Activated naive CD4-positive, alpha-beta T cell treated with anti-CD3 and anti-CD28 coated beads, Interleukin-2, amount 10 ng/mL, durations not matched to agents 7 days and 5 days (primary cell): Measurements from ENCODE around the gene DDIT3.
"Not testable (repeated sequence)": the region's sequence is repeated elsewhere in the genome, so short reads cannot be mapped to it uniquely, and the experiment has no call there.

Experiments used
- CTCF ChIA-PET: fragments of 350-600 bp; sonication (Branson Sonifier 250); formaldehyde crosslinking; loops from one replicate; lab custom pipeline; 2021; ENCODE audit warnings: antibody characterized with exemption; lab: Charles Lee
- DNase-seq: peaks from one replicate; pipeline ENCODE4 v3.0.0-alpha.2; 2020
- H3K27ac Mint-ChIP-seq: one replicate; pipeline ENCODE4 v1.8.0; 2021; ENCODE audit warnings: mild to moderate bottlenecking, moderate library complexity, mixed read lengths
- H3K27me3 Mint-ChIP-seq: one replicate; pipeline ENCODE4 v1.8.0; 2021; ENCODE audit warnings: mild to moderate bottlenecking, mixed read lengths
- H3K36me3 Mint-ChIP-seq: one replicate; pipeline ENCODE4 v1.8.0; 2021; ENCODE audit warnings: mixed read lengths
- H3K4me1 Mint-ChIP-seq: one replicate; pipeline ENCODE4 v1.8.0; 2021; ENCODE audit warnings: mixed read lengths
- H3K4me3 Mint-ChIP-seq: one replicate; pipeline ENCODE4 v1.8.0; 2021; ENCODE audit warnings: mild to moderate bottlenecking, moderate library complexity, mixed read lengths
- H3K9me3 Mint-ChIP-seq: one replicate; pipeline ENCODE4 v1.8.0; 2021; ENCODE audit warnings: mixed read lengths

The DDIT3 gene

DNA sequence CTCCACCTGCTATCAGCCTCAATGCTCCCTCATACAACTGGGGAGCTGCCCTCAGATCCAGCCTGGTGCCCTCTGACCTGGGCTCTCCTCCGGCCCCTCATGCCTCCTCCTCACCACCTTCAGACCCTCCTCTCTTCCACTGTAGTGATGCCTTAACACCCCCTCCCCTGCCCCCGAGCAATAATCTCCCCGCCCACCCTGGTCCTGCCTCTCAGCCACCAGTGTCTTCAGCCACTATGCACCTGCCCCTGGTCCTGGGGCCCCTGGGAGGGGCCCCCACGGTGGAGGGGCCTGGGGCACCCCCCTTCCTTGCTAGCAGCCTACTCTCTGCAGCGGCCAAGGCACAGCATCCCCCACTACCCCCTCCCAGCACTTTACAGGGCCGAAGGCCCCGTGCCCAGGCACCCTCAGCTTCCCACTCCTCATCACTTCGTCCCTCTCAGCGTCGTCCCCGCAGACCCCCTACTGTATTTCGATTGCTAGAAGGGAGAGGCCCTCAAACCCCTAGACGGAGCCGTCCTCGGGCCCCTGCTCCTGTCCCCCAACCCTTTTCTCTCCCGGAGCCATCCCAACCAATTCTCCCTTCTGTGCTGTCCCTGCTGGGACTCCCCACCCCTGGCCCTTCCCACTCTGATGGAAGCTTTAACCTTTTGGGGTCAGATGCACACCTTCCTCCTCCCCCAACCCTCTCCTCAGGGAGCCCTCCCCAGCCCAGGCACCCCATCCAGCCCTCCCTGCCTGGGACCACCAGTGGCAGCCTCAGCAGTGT lies 5.5 kb upstream of the DDIT3 start:
- peaks cover 34% of the 10 kb centered on the region for H3K36me3 Mint-ChIP-seq
- H3K4me1 Mint-ChIP-seq = peaks cover 46% of the 10 kb centered on the region
- H3K27ac Mint-ChIP-seq = no peak overlapping the region
- CTCF ChIA-PET = no interaction called here
- peaks cover 5% of the 10 kb centered on the region for H3K27me3 Mint-ChIP-seq
- no peak for DNase-seq
- H3K4me3 Mint-ChIP-seq = no peak overlapping the region
- no peaks in the 10 kb centered on the region for H3K9me3 Mint-ChIP-seq

DNA sequence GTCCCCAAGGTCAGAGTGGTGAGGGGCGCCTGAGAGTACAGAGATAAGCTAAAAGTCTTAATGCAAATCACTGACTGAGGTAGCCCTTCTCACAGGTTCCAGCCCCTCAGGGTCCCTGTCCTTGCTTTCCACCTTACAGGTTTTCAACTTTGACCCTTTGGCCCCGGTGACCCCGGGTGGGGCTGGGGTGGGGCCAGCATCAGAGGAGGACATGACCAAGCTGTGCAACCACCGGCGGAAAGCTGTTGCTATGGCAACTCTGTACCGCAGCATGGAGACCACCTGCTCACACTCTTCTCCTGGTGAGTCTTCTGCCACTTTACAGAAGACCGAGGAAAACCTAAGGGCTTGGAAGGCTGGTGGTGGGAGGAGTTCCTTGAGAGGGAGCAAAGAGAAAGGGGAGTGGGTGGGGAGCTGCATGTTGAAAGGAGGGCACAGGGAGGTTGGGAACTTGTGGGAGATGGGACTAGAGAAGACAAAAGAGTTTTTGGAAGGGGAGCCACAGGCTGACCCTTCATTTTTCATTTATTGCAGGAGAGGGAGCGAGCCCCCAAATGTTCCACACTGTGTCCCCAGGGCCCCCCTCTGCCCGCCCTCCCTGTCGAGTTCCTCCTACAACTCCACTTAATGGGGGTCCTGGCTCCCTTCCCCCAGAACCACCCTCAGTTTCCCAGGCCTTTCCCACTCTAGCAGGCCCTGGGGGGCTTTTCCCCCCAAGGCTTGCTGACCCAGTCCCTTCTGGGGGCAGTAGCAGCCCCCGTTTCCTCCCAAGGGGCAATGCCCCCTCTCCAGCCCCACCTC lies 4.7 kb upstream of the DDIT3 start:
- H3K9me3 Mint-ChIP-seq = no peaks in the 10 kb centered on the region
- CTCF ChIA-PET = interaction anchor here (0.8 to 1.6 kb wide), 3 partner anchors 9 to 58 kb away, joined by 3 to 6 read pairs (median 3); no protein-coding TSS in a partner anchor
- no peak for DNase-seq
- peaks cover 47% of the 10 kb centered on the region for H3K4me1 Mint-ChIP-seq
- H3K27ac Mint-ChIP-seq = peak overlapping the region; percentile 33
- H3K27me3 Mint-ChIP-seq = peaks cover 5% of the 10 kb centered on the region
- peak overlapping the region; percentile 99 for H3K4me3 Mint-ChIP-seq
- H3K36me3 Mint-ChIP-seq = peaks cover 33% of the 10 kb centered on the region

DNA sequence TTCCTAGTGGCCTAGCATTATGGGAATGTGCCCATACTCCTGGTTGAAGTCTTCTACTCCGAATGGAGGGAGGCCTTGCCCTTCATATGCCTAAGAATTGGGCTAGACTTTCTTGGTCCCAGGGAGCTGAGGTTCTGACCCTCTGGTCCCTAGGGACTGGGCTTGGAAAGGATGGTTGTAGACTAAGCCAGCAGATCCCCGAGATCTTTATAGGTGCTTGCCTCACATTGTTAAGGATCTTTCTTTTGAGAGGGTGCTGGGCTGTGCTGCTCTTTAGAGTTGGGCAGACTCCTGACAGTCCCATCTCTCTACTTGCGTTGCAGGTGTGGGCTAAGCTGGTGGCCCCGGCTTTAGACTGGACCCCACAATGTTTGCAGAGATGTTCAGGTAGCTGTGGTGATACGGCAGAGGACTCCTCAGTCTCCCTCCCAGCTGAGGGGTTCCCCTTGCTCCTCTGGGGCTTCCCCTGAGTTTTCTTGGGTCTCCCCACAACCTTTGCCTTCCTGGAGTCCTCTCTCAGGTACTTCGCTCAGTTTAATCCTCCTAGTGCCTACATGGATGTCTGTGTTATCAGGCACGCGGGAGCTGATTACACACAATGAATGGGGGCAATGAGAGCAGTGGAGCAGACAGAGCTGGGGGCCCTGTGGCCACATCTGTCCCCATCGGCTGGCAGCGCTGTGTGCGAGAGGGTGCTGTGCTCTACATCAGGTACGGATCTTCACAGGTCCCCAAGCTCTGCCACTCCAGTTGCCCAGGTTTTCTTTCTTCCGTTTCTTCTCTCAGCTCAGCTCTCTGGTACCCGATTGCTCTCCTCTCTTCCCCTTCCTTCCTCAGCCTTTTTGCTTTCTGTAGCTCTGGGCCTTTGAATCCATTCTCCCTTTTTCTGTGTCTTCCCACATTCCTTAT lies 3.6 kb upstream of the DDIT3 start:
- H3K27me3 Mint-ChIP-seq = peaks cover 5% of the 10 kb centered on the region
- peak overlapping the region; percentile 91 for H3K27ac Mint-ChIP-seq
- H3K9me3 Mint-ChIP-seq = no peaks in the 10 kb centered on the region
- H3K4me3 Mint-ChIP-seq = peak overlapping the region; percentile 99
- peaks cover 53% of the 10 kb centered on the region for H3K4me1 Mint-ChIP-seq
- peaks cover 34% of the 10 kb centered on the region for H3K36me3 Mint-ChIP-seq
- no peak for DNase-seq
- CTCF ChIA-PET = interaction anchor here (0.8 to 1.6 kb wide), 6 partner anchors 10 to 97 kb away, joined by 3 to 6 read pairs (median 3); partner anchors contain the start of gene DCTN2

DNA sequence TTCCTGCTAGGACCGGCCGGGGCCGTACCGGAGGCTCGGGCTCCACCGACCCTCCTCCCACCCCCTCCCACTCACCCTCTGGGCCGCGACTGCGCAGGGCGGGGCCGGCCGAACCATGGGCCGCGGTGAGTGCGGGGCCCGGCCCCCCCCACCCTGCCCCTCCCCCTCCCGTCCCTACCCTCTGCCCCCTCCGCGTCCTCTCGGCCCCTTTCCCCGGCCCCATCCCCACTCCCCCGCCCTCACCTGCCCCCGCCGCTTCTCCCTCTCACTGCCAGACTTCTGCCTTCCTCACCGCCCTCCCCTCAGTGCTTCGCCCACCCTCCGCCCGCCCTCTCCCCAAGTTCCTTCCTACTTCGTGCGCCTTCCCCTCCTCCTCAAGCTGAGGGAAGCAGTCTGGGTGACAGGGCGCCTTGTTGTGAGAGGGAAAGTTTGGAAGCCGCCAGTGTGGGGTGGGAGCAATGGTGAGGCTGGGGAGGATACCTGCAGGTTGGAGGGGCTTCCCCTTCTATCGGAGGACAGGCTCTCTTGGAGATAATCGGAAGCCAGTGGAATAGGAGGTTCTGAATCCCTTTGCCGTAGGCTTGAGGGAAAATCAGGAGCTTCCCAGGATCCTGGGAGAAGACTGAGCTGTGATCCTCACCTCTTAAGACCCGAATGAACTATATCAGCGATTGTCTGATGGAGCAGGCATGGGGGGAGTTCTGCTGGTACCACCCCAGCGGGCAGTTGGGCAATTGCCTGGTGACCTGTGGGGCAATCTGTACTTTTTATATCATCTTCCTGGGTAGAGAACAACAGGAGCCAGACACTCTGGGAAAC lies 2.8 kb upstream of the DDIT3 start:
- H3K36me3 Mint-ChIP-seq = peaks cover 40% of the 10 kb centered on the region
- CTCF ChIA-PET = interaction anchor here (1.2 to 1.6 kb wide), 4 partner anchors 11 to 98 kb away, joined by 3 to 6 read pairs (median 4); partner anchors contain the start of gene DCTN2
- H3K27ac Mint-ChIP-seq = peak overlapping the region; percentile 91
- H3K4me3 Mint-ChIP-seq = peak overlapping the region; percentile 99
- H3K27me3 Mint-ChIP-seq = peaks cover 5% of the 10 kb centered on the region
- no peaks in the 10 kb centered on the region for H3K9me3 Mint-ChIP-seq
- peaks cover 60% of the 10 kb centered on the region for H3K4me1 Mint-ChIP-seq
- DNase-seq = peak; percentile 69

DNA sequence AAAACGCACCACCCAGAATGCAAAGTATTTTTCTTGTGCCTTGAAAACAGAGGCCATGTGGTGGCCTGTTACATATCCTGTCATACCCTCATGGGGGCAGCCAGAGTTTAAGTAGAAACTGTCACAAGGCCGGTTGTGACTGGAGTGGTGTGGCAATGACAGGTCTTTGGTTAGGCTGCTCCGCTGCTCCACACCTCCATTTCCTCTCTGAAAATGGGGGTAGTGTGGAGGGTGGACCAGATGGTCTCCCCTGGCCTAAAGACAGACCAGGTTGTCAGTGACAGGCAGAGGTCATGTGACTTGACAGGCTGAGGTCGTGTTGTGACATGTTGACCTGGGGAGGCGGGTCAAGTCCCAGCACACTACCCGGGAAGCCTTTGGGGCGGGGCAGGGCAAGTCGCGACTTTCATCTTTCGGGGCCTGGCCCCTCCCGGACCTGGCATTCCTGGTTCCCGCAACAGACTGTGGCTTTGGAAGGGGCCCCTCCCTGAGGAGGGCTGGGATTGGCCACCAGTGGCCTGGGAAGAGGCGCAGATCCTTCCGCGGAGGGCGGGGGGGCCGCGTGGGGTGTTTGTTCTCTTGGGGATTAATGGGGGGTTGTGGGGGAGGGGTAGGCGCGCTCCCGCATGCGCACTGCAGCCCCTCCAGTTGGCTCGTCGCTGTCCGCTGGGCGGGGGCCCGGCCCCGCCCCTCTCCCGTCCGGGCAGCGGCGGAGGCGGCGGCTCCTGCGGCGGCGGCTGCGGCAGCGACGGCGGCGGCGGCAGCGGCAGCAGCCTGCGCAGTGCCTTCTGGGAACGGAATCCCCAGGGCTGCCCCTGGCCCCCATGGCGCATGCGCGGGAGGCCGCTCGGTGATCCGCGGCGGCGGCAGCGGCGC lies 1.9 kb upstream of the DDIT3 start, which contains the start of gene MBD6:
Gene MBD6, plus strand, starts transcription at position 814 of the 876 bp plus-strand sequence. CDS start 1,480 bp downstream, outside the sequence.
- Mint-ChIP-seq H3K36me3 (peaks cover 44% of the 10 kb centered on the region), H3K27ac (peak within 1 kb of the TSS; percentile 100), H3K27me3 (peaks cover 5% of the 10 kb centered on the region), H3K4me1 (peaks cover 68% of the 10 kb centered on the region), H3K9me3 (no peaks in the 10 kb centered on the region), H3K4me3 (peak within 1 kb of the TSS; percentile 99)
- DNase-seq = peak; percentile 93
- CTCF ChIA-PET = no interaction called here

DNA sequence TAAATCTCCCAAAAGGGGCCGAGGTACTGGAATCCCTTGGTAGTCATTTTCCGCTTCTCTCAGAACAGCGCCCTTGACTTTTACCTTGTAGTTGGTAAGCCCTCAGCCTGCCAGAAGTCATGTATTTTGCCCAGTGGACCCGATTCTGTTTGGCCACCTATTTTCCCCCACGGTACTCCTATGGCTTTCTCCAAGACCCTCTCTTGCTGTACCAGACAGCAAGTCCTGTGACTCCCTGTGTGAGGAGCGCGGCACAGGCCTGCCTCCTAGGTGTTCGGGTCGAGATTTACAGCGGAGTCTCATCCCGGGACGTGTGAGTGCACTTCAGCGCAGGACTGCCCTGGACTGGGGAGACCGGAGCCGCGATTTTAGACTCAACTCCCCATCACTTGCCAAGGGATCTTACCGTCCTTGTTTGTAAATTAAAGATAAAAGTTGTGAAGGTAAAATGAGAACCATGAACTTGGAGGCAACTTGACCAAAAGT lies 1.3 kb upstream of the DDIT3 start:
- Mint-ChIP-seq H3K9me3 (no peaks in the 10 kb centered on the region), H3K27ac (peak overlapping the region; percentile 100), H3K4me3 (peak overlapping the region; percentile 96), H3K4me1 (peaks cover 69% of the 10 kb centered on the region), H3K36me3 (peaks cover 47% of the 10 kb centered on the region), H3K27me3 (peaks cover 5% of the 10 kb centered on the region)
- CTCF ChIA-PET = no interaction called here
- DNase-seq = peak; percentile 40

DNA sequence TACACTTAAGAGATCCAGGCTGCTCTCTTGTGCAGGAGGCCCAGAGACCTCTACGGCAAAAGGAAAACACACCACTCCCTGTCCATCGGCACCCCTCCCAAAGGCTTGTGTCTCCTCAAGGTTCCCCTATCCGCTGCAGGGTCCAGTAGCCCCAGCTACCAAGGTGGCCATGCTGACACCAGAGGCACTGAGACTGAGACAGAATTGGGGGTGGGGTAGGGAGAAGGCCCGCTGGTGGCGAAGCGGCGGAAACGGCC lies 590 bp downstream of the DDIT3 start:
- peak overlapping the region; percentile 100 for H3K27ac Mint-ChIP-seq
- peaks cover 58% of the 10 kb centered on the region for H3K4me1 Mint-ChIP-seq
- DNase-seq = no peak
- CTCF ChIA-PET = interaction anchor here (0.9 kb wide), 2 partner anchors 34 to 43 kb away, joined by 3 read pairs; no protein-coding TSS in a partner anchor
- H3K27me3 Mint-ChIP-seq = peaks cover 5% of the 10 kb centered on the region
- H3K4me3 Mint-ChIP-seq = peak overlapping the region; percentile 96
- H3K9me3 Mint-ChIP-seq = no peaks in the 10 kb centered on the region
- peaks cover 59% of the 10 kb centered on the region for H3K36me3 Mint-ChIP-seq

DNA sequence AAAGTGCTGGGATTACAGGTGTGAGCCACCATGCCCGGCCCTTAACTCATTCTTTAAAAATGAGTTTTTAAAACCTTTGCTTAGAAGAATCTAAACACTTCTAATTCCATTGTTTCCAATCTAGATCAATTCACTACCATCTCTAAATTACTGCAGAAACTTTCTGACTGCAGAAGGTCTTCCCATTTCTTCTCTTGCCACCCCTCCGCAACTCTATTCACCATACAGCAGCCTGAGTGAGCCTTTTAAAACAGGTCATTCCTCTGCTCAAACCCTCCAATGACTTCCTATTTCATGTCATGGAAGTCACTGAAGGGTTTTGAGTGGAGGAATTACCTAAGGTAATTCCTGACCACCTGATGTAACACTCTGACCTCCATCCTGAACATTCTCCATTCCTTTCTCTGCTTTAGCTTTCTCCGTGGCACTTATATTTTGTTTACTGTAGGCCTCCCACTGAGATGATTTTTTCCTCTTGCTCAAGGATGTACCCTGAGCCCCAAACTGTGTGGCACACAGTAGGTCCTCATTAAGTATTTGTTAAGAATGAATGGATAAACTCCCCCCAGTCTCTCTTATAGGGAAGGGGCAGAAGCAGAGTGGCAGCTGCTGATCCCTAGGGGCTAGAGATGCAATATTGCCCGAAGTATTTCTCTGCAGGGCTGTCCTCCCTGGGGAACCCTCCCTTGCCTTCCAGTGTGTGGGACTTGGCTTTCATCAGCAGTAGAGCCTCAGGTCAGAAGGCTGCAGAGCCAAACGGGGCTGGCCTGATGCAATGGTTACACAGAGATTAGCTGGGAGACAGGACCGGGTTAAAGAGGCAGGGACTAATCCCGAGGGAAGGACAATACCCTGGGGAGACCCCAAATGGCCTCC lies 1.2 kb downstream of the DDIT3 start:
- DNase-seq = no peak
- CTCF ChIA-PET = interaction anchor here (0.9 kb wide), 2 partner anchors 33 to 43 kb away, joined by 3 read pairs; no protein-coding TSS in a partner anchor
- Mint-ChIP-seq H3K9me3 (no peaks in the 10 kb centered on the region), H3K4me3 (peak overlapping the region; percentile 96), H3K27me3 (peaks cover 5% of the 10 kb centered on the region), H3K27ac (peak overlapping the region; percentile 100), H3K4me1 (peaks cover 52% of the 10 kb centered on the region), H3K36me3 (peaks cover 61% of the 10 kb centered on the region)

DNA sequence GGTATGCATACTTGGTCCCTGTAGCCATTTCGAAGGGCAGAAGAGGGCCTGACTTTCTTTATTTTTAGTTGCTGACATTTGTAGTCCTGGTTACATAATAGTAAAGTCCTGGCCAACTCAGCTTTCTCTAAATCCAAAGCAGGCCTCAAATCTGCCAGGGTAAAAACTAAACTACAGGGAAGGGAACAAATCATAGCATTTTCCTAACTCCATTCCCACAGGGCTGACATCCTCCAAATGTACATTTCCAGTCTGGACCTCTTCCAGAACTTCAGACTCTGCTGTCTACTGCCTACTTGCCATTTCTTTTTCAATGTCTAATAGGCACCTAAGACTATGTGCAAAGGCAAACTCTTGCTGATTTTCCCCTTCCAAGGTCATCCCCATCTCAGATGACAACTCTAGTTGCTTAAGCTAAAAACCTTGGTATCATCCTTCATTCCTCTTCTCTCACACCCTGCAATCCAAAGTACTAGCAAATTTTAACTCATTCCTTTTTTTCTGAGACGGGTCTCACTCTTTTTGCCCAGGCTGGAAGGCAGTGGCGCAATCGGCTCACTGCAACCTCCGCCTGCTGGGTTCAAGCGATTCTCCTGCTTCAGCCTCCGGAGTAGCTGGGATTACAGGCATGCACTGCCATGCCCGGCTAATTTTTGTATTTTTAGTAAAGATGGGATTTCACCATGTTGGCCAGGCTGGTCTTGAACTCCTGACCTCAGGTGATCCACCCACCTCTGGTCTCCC lies 2.0 kb downstream of the DDIT3 start:
- Mint-ChIP-seq H3K27me3 (peaks cover 5% of the 10 kb centered on the region), H3K9me3 (no peaks in the 10 kb centered on the region), H3K27ac (peak overlapping the region; percentile 16), H3K4me1 (peaks cover 44% of the 10 kb centered on the region), H3K4me3 (peak overlapping the region; percentile 33), H3K36me3 (peaks cover 60% of the 10 kb centered on the region)
- CTCF ChIA-PET = interaction anchor here (0.6 to 1.7 kb wide), 3 partner anchors 20 to 60 kb away, joined by 3 to 4 read pairs (median 3); no protein-coding TSS in a partner anchor
- no peak for DNase-seq

DNA sequence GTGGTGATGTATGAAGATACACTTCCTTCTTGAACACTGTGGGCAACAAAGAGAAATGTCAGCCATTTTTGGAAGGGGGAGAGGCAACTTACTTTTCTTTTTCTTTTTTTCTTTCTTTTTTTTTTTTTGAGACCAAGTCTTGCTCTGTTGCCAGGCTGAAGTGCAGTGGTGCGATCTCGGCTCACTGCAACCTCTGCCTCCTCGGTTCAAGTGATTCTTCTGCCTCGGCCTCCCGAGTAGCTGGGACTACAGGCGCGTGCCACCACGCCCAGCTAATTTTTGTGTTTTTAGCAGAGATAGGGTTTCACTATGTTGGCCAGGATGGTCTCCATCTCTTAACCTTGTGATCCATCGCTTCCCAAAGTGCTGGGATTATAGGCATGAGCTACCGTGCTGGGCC lies 2.6 kb downstream of the DDIT3 start:
- CTCF ChIA-PET = interaction anchor here (0.6 to 1.7 kb wide), 3 partner anchors 19 to 59 kb away, joined by 3 to 4 read pairs (median 3); no protein-coding TSS in a partner anchor
- not testable (repeated sequence) for H3K27me3 Mint-ChIP-seq
- peaks cover 63% of the 10 kb centered on the region for H3K36me3 Mint-ChIP-seq

DNA sequence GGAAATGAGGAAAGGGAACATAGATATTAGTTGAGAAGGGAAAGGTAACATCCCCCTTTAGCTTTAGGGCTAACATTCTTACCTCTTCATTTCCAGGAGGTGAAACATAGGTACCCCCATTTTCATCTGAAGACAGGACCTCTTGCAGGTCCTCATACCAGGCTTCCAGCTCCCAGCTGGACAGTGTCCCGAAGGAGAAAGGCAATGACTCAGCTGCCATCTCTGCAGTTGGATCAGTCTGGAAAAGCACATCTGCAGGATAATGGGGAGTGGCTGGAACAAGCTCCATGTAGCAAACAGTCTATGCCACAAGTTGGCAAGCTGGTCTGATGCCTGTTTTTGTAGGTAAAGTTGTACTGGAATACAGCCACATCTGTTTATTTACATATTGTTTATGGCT lies 3.1 kb downstream of the DDIT3 start:
- DNase-seq = no peak
- peaks cover 40% of the 10 kb centered on the region for H3K4me1 Mint-ChIP-seq
- H3K36me3 Mint-ChIP-seq = peaks cover 69% of the 10 kb centered on the region
- H3K27me3 Mint-ChIP-seq = peaks cover 3% of the 10 kb centered on the region
- CTCF ChIA-PET = interaction anchor here (1.2 to 1.7 kb wide), 2 partner anchors 24 to 41 kb away, joined by 4 read pairs; no protein-coding TSS in a partner anchor
- H3K4me3 Mint-ChIP-seq = peak overlapping the region; percentile 13
- H3K9me3 Mint-ChIP-seq = no peaks in the 10 kb centered on the region
- H3K27ac Mint-ChIP-seq = peak overlapping the region; percentile 55

More for the DNA sequence above, 2.6 kb downstream of the DDIT3 start:
- H3K9me3 Mint-ChIP-seq, DNase-seq, H3K27ac Mint-ChIP-seq: not testable (repeated sequence)
- Mint-ChIP-seq H3K4me3 (peak overlapping the region; percentile 13), H3K4me1 (peaks cover 41% of the 10 kb centered on the region)
